GM18909 (cell line): ENCODE measurements around the gene HECTD1.

ENCODE experiments used
- ATAC-seq: cut with Tn5 transposase; IDR thresholded peaks from one replicate; pipeline ENCODE4 v1.9.1; 2021; ENCODE audit warnings: mild to moderate bottlenecking; ENCODE audit not compliant: unreplicated experiment, poor library complexity

The HECTD1 gene

DNA sequence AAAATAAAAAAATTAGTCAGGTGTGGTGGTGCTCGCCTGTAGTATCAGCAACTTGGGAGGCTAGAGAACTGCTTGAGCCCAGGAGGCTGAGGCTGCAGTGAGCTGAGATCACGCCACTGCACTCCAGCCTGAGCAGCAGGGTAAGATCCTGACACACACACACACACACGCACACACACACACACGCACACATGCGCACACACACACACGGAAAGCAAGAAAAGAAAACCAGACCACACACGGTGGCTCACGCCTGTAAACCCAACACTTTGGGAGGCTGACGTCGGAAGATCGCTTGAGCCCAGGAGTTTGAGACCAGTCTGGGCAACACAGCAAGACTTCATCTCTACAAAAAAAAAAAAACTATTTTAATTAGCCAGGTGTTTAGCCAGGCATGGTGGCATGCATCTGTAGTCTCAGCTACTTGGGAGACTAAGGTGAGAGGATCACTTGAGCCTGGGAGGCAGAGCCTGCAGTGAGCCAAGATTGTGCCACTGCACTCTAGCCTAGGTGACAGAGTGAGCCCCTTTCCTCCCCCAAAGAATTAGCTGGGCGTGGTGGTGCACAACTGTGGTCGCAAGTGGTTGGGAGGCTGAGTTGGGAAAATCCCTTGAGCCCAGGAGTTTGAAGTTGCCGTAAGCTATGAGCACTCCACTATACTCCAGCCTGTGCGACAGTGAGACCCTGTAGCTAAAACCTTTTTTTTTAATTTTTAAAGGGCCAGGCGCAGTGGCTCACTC lies 44.5 kb downstream of the HECTD1 start:
- ATAC-seq: no peak

DNA sequence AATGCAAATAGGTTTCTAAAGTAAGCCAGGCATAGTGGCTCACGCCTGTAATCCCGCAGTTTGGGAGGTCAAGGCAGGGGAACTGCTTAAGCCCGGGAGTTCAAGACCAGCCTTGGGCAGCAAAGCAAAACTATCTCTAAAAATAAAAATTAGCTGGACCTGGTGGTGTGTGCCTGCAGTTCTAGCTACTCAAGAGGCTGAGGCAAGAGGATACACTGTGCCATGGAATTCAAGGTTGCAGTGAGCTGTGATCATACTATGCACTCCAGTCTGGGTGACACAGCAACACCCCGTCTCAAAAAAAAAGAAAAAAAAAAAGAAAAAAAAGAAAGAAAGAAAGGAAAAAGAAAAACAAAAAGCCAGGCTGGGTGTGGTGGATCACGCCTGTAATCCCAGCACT lies 46.3 kb downstream of the HECTD1 start:
- ATAC-seq: no peak

DNA sequence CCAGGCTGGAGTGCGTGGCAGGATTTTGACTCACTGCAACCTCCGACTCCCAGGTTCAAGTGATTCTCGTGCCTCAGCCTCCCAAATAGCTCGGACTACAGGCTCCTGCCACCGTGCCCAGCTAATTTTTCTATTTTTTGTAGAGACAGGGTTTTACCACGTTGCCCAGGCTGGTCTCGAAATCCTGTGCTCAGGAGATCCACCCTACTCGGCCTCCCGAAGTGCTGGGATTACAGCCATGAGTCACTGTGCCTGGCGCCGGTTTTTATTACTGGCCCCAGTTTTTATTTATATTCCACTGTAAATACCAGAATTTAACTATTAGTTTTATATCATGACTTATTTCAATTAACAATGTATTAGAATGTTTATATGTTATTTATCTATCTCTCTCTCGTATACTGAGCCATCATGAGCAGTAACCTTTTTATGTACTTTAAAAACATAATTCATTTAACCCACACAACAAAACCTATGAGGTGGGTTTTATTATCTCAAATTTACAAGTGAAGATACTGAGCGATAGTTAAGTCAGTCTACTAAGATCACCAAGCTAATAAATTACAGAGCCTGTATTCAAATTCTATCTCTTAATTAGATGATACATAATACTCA lies 47.8 kb downstream of the HECTD1 start:
- ATAC-seq: no peak

DNA sequence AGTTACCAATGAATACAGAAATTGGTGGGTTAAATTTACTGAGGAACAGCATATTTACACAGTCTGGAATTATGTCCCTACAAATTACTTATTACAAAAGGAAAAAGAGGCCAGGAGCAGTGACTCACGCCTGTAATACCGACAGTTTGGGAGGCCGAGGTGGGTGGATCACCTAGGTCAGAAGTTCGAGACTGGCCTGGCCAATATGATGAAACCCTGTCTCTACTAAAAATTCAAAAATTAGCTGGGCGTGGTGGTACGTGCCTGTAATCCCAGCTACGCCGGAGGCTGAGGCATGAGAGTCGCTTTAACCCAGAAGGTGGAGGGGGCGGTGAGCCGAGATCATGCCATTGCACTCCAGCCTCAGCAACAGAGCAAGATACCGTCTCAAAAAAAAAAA lies 52.6 kb downstream of the HECTD1 start:
- ATAC-seq: no peak

DNA sequence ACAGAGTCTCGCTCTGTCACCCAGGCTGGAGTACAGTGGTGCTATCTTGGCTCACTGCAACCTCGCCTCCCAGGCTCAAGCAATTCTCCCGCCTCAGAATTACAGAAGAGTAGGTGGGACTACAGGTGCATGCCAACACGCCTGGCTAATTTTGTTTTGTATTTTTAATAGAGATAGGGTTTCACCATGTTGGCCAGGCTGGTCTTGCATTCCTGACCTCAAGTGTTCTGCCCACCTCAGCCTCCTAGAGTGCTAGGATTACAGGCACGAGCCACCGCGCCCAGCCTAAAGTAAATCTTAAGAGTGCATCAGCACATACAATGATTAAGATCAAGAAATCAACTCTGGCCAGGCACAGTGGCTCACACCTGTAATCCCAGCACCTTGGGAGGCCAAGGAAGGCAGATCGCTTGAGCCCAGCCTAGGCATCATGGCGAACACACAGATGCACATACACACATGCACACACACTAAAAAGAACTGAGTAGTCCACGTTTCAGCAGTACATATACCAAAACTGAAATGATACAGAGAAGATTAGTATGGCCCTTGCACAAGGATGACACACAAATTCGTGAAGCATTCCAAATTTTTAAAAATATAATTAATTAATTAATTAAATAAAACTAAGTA lies 65.0 kb downstream of the HECTD1 start:
- ATAC-seq: no peak

DNA sequence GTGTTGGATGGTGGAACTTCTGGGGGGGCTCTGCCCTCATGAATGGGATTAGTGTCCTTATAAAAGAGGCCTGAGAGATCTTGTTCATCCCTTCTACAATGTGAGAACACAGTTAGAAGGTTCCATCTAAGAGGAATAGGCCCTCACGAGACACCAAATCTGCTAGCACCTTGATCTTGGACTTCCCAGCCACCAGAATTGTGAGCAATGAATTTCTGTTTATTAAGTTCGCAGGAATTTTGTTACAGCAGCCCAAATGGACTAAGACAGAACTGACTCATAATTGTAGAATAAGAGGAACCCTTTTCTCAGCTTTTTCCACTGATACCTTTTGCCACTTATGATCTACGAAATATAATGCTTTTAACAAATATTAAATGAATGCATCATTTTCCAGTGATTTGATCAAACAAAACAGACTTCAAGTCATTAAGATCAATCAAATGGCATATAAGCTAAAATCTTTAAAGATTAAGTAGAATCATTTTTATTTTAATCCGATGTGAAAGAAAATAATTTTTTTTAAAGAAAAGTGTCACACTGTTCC lies 68.2 kb downstream of the HECTD1 start:
- no peak for ATAC-seq

DNA sequence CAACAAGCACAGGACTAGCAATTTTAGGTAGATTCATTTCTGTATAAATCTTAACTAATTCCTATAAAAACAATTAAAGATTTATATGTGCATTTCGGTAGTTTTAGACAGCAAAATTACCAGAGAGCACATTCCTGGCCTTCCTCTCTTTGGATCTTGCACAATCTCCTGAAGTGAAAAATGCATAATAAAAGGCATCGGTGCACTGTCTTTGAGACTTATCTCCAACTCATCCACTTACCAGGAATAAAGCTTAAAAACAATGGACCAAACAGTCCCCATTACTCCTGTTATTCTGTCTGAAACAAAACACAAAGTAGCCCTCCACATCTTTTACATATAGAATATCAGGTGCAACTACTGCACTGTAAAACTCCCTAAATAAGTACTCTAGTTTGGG lies 69.3 kb downstream of the HECTD1 start:
- ATAC-seq: no peak

DNA sequence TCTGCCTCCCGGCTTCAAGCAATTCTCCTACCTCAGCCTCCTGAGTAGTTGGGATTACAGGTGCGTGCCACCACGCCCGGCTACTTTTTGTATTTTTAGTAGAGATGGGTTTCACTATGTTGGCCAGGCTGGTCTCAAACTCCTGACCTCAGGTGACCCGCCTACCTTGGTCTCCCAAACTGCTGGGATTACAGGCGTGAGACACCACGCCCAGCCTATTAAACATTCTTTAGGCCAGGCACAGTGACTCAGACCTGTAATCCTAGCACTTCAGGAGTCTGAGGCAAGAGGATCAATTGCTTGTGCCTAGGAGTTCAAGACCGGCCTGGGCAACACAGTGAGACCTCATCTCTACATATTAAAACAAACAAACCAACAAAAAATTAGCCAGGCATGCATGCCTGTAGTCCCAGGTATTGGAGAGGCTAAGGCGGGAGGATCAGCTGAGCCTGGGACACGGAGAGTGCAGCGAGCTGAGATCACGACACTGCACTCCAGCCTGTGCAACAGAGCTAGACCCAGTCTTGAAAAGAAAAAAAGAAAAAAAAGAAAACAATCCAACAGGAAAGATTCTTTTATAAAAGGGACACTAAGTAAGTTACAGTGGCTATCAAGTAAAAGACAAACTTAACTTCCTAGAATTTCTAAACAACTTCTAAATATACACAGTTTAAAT lies 70.2 kb downstream of the HECTD1 start:
- ATAC-seq: no peak

DNA sequence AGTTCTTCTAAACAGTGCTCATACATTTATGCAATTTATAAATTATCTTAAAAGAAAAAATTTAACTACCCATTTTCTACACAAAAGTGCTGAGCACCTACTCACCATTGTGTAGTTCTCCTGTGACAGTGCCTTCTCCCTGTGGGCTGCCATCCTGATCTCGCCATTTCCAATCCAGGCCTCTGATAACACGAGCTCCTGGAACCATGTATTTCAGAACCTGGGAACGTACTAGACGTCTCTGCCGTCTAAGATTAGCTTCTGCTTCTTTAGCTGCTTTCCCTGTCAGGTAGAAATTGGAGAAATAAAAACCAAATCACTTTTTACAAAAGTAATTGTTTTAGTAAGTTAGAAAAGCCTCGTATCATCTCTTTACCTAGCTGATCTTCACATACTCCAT lies 74.5 kb downstream of the HECTD1 start:
- no peak for ATAC-seq

DNA sequence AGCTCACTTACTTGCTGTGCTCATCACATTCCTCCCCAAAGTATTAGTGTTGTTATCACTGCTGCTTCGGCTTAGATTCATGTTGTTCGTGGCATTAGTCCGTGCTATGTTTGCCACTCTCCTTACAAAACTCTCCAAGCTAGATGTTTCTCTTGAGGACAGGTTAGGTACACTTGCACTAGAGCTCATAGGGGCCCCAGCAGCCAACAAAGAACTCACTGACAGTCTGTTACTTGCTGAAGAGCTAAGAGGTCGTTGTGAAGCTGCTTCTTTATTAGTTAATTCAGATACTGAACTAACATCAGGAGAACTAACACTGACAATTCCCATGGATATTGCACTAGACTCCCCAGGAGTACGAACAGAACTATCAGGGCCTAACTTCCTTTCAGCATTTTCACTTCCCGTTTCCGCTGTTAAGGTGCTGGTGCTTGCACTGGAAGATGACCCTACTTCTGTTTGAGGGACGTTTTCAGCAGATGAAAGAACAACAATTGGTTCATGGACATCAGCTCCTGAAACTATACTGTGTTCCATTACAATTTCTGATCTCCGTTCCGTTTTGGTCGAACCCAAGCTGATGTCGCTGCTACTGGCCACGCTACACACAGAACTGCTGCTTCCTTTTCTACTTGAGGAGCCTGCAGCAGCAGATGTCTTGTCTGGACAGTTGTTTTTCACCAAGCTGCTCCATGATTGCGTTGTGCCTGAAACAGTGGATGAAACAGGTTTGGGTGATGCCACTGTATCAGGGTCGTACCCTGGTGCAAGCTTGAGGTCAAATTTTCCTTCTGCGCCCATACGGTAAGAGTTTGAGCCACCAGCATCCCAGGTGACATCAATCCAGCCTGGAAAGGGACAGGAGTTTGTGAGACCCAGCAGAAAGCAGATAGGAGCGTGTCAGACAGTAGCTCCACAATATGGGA lies 78.7 kb downstream of the HECTD1 start:
- peak; percentile 64 for ATAC-seq

DNA sequence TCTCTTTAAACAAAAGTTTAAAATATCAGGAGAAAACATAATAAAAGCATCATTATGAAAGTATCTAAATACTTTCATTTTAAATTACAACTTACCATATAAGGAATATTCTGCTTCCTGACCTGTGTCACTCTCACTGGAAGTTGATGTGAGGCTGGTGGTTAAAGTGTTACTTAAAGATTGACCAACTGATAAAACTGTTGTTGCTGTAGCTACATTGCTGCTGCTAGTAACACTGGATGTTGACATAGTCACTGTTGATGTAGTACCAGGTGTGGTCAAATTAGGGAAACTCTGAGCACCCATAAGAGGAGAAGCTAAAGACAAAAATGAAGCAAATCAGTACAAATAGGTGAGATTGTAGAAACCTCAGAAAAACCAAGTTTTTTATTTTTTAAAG lies 79.9 kb downstream of the HECTD1 start:
- peak; percentile 69 for ATAC-seq

DNA sequence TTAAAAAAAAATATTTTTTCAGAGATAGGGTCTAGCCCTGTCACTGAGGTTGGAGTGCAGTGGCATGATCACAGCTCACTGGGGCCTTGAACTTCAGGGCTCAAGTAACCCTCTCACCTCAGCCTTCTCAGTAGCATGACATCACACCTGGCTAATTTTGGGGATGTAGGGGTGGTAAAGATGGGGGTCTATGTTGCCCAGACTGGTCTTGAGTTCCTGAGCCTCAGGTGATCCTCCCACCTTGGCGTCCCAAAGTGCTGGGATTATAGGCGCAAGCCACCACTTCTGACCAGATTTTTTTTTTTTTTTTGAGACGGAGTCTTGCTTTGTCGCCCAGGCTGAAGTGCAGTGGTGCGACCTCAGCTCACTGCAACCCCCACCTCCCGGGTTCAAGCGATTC lies 80.9 kb downstream of the HECTD1 start:
- ATAC-seq: no peak

DNA sequence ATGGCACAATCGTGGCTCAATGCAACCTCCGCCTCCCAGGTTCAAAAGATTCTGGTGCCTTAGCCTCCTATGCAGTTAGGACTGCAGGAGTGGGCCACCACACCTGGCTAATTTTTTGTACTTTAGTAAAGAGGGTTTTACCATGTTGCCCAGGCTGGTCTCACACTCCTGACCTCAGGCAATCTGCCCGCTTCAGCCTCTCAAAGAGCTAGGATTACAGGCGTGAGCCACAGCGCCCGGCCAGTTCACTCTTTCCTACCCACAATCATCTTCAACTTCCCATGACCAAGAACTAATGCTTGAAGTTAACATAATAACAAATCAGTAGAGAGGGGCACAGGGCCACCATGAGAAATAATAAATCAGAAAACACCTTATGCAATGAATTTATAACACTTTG lies 82.4 kb downstream of the HECTD1 start:
- ATAC-seq: no peak

DNA sequence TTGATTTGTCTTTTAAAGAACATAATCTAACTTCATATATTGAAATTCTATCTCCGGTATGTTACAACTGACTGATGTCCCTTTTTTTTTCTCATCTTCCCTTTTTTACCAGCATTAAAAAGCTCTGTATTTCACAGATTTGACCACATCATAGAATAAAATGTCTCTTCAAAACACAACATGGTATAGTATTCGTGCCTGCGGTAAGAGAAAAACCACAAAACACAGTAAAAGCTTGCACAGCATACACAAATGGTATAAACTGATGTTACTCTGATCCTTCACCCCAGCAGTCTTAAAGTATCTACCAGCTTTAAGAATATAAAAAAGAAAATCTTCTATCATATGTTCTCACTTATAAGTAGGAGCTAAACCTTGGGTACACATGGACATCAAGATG lies 83.4 kb downstream of the HECTD1 start:
- no peak for ATAC-seq

DNA sequence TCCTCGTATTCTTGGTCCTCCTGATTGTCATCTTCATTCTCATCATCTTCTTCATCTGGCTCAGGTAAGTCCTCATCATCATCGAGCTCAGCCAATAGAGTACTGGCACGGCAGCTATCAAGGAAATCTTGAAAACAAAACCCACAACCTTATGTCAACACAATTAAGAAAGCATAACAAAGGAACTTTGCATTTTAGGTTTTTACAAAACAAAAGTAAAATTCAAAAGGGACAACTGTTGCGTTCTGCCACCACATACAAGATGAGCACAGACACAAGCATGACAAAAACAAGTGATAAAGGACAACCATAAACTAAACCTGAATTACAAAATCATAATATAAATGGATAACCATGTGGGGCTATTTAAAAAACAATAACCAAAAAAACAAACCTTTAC lies 84.7 kb downstream of the HECTD1 start:
- no peak for ATAC-seq

DNA sequence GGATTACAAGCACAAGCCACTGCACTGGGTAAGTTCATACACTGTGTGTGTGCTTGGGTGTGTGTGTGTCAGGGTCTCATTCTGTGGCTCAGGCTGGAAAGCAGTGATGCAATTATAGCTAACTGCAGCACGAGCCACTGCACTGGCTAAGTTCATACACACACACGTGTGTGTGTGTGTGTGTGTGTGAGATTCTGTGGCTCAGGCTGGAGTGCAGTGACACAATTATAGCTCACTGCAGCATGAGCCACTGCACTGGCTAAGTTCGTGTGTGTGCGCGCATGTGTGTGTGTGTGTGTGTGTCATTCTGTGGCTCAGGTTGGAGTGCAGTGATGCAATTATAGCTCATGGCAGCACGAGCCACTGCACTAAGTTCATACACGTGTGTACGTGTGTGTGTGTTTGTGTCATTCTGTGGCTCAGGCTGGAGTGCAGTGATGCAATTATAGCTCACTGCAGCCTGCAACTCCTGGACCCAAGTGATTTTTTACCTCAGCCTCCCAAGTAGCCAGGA lies 85.4 kb downstream of the HECTD1 start:
- no peak for ATAC-seq

DNA sequence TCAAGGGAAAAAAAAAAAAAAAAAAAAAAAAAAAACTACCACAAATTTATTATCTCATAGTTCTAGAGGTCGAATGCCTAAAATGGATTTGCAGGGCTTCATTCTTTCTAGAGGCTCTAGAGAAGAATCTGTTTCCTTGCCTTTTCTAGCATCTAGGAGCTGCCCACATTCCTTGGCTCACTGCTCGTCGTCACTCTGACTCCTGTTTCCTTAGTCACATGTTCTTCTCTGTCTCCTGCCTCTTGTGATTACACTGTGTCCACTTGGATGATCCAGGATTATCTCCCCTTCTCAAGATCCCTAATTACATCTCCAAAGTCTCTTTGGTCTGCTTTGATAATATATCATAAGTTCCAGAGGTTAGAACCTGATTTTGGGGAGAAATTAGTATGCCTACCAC lies 88.7 kb downstream of the HECTD1 start:
- ATAC-seq: no peak

DNA sequence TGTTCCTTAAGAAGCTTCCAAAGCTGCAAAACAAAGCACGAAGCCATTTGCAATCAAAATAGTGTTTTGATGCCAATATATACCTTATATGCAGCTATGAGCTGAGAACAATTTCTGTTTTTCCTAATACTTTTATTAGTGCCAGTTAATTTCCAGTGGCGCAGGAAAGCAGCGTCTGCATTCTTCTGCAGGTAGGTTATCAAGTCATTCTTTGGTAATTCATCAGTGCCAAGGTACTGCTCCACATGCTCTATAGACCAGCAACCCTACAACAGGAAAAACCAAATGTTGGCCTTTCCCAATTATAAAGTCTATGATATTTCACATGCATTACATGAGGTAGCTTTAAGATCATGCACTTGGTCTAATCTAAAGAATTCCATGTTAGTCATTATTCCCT lies 93.8 kb downstream of the HECTD1 start:
- ATAC-seq: no peak

DNA sequence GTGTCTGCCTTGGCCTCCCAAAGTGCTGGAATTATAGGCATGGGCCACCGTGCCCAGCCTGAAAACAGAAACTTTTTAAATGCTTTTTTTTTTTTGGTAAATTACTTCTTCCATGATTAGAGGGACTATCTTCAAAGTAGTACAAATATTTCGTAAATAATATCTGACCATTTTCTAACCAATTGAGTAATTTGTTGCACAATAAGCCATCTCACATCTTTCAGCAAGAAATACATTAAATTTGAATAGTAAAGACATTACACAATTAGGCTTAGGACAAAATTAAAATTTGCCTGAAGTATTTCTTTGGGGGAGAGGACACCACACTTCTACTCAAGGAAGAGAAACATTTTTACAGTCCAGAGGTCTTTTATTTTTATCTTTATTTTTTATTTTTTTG lies 96.7 kb downstream of the HECTD1 start:
- no peak for ATAC-seq

DNA sequence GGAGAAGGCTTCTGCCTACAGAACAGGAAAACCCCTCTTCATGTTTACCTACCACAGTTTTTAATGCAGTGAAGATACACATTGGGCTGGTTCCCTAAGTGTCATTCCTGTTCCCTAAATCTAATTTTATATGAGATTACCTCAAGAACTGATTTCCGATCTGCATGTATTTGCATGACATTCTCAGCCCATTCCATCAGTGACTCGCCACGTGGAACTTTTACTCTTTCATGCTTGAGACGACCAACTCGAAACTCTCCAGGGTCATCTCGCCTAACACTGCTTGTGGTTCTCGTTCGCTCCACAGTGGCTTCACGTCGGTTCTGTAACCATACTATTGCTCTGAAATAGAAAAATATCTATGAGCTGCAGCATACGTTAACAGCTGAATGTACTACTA lies 98.3 kb downstream of the HECTD1 start:
- no peak for ATAC-seq
